ENCODE measurements around the gene CHIC2.

DNA sequence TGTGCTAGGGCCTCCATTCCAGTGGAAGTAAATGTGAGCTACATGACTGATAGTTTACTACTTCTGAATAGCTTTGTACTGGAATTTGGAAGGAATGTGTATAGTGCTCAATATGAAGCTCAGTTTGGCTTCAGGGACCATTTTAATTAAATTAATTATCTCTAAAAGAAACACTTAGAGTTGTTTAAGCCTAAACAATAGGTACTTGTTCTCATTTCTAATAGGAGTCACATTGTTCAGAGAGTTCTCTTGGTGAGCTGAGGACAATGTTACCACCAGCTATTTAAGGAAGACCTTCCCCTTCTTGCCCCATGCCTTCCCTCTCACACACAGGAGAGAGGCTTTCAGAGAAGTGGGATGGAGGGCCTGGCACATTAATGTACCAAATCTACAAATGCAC is 78.3 kb downstream of the CHIC2 start:
- TF ChIP-seq, protein P1, sequence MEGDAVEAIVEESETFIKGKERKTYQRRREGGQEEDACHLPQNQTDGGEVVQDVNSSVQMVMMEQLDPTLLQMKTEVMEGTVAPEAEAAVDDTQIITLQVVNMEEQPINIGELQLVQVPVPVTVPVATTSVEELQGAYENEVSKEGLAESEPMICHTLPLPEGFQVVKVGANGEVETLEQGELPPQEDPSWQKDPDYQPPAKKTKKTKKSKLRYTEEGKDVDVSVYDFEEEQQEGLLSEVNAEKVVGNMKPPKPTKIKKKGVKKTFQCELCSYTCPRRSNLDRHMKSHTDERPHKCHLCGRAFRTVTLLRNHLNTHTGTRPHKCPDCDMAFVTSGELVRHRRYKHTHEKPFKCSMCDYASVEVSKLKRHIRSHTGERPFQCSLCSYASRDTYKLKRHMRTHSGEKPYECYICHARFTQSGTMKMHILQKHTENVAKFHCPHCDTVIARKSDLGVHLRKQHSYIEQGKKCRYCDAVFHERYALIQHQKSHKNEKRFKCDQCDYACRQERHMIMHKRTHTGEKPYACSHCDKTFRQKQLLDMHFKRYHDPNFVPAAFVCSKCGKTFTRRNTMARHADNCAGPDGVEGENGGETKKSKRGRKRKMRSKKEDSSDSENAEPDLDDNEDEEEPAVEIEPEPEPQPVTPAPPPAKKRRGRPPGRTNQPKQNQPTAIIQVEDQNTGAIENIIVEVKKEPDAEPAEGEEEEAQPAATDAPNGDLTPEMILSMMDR (IDR thresholded peaks at IDR 0.05): no peak
- no peak for TF ChIP-seq POLR2A (IDR thresholded peaks at IDR 0.05)
